SK-N-SH treated with all-trans-retinoic acid at 6 μM for 48 hours (cell line): ENCODE results near the gene SYNE2.

Experiments
- ATAC-seq: fragments of 200-7000 bp; cut with Tn5 transposase; 3 replicates; pipeline ENCODE4 v1.9.1; 2020; ENCODE audit warnings: mild to moderate bottlenecking, moderate library complexity
- ARNTL ChIP-seq: fragments of 450-650 bp; formaldehyde crosslinking; IDR thresholded peaks from 2 replicates; pipeline ENCODE4 v1.5.0; 2020; ENCODE audit warnings: low read depth, mild to moderate bottlenecking, moderate library complexity, borderline replicate concordance
- BACH2 ChIP-seq: fragments of 250-450 bp; sonication (Bioruptor Pico); IDR thresholded peaks from 2 replicates; pipeline ENCODE4 v1.9.0; 2021; ENCODE audit warnings: mild to moderate bottlenecking, borderline replicate concordance
- ESRRG ChIP-seq: fragments of 250-450 bp; sonication (Bioruptor Pico); IDR thresholded peaks from 2 replicates; pipeline ENCODE4 v1.6.1; 2021; ENCODE audit warnings: mild to moderate bottlenecking
- GLIS3 ChIP-seq: fragments of 250-450 bp; sonication (Bioruptor Pico); IDR thresholded peaks from 2 replicates; pipeline ENCODE4 v1.5.0; 2020; ENCODE audit warnings: mild to moderate bottlenecking, moderate library complexity
- ISL1 ChIP-seq: fragments of 250-450 bp; sonication (Bioruptor Pico); IDR thresholded peaks from 2 replicates; pipeline ENCODE4 v2.1.2; 2022; ENCODE audit warnings: mild to moderate bottlenecking, moderate library complexity
- OSR1 ChIP-seq: fragments of 250-450 bp; sonication (Bioruptor Pico); IDR thresholded peaks from 2 replicates; pipeline ENCODE4 v1.8.0; 2022; ENCODE audit warnings: moderate library complexity, mild to moderate bottlenecking, inconsistent platforms
- PPARA ChIP-seq: fragments of 250-450 bp; sonication (Bioruptor Pico); IDR thresholded peaks from 2 replicates; pipeline ENCODE4 v1.5.0; 2020; ENCODE audit warnings: mild to moderate bottlenecking, borderline replicate concordance
- RARB ChIP-seq: fragments of 250-450 bp; sonication (Bioruptor Pico); IDR thresholded peaks from 2 replicates; pipeline ENCODE4 v1.8.0; 2021; ENCODE audit warnings: mild to moderate bottlenecking, moderate library complexity
- SNAI2 ChIP-seq: fragments of 250-450 bp; sonication (Bioruptor Pico); IDR thresholded peaks from 2 replicates; pipeline ENCODE4 v1.5.0; 2020; ENCODE audit warnings: mild to moderate bottlenecking, moderate library complexity
- TCF4 ChIP-seq: fragments of 250-450 bp; sonication (Bioruptor Pico); IDR thresholded peaks from 2 replicates; pipeline ENCODE4 v1.8.0; 2021; ENCODE audit warnings: mild to moderate bottlenecking, moderate library complexity, borderline replicate concordance
- TOX ChIP-seq: fragments of 250-450 bp; sonication (Bioruptor Pico); IDR thresholded peaks from 2 replicates; pipeline ENCODE4 v1.8.0; 2021; ENCODE audit warnings: mild to moderate bottlenecking, moderate library complexity, borderline replicate concordance
- ZC3H10 ChIP-seq: fragments of 250-450 bp; sonication (Bioruptor Pico); IDR thresholded peaks from 2 replicates; pipeline ENCODE4 v1.5.1; 2021; ENCODE audit warnings: mild to moderate bottlenecking, moderate library complexity
- ZFP3 ChIP-seq: fragments of 250-450 bp; sonication (Bioruptor Pico); IDR thresholded peaks from 2 replicates; pipeline ENCODE4 v1.5.0; 2020; ENCODE audit warnings: mild to moderate bottlenecking, moderate library complexity
- ZFP30 ChIP-seq: fragments of 450-650 bp; formaldehyde crosslinking; IDR thresholded peaks from 2 replicates; pipeline ENCODE4 v1.5.0; 2022; ENCODE audit warnings: mild to moderate bottlenecking, moderate library complexity
- ZNF565 ChIP-seq: fragments of 450-650 bp; formaldehyde crosslinking; conservative IDR thresholded peaks from 2 replicates; pipeline ENCODE4 v1.5.0; 2020; ENCODE audit warnings: low read depth, mild to moderate bottlenecking, moderate library complexity
- ZNF70 ChIP-seq: fragments of 450-650 bp; formaldehyde crosslinking; IDR thresholded peaks from 2 replicates; pipeline ENCODE4 v1.5.0; 2020; ENCODE audit warnings: mild to moderate bottlenecking, moderate library complexity
- ZNF8 ChIP-seq: fragments of 450-650 bp; formaldehyde crosslinking; IDR thresholded peaks from 2 replicates; pipeline ENCODE4 v1.5.0; 2020; ENCODE audit warnings: mild to moderate bottlenecking, moderate library complexity
- TF ChIP-seq, protein P1 (sequence below): fragments of 250-450 bp; sonication (Bioruptor Pico); IDR thresholded peaks from 2 replicates; pipeline ENCODE4 v1.5.1; 2020; ENCODE audit warnings: low read depth, mild to moderate bottlenecking, moderate library complexity
- TF ChIP-seq, protein P2 (sequence below): fragments of 250-450 bp; sonication (Bioruptor Pico); IDR thresholded peaks from 2 replicates; pipeline ENCODE4 v1.5.0; 2020; ENCODE audit warnings: mild to moderate bottlenecking, moderate library complexity
- TF ChIP-seq, protein P3 (sequence below): fragments of 250-450 bp; sonication (Bioruptor Pico); IDR thresholded peaks from 2 replicates; pipeline ENCODE4 v1.5.1; 2021; ENCODE audit warnings: mild to moderate bottlenecking, moderate library complexity
- TF ChIP-seq, protein P4 (sequence below): fragments of 250-450 bp; sonication (Bioruptor Pico); IDR thresholded peaks from 2 replicates; pipeline ENCODE4 v1.8.0; 2020; ENCODE audit warnings: mild to moderate bottlenecking, moderate library complexity, borderline replicate concordance
- TF ChIP-seq, protein P5 (sequence below): fragments of 250-450 bp; sonication (Bioruptor Pico); IDR thresholded peaks from 2 replicates; pipeline ENCODE4 v1.8.0; 2021; ENCODE audit warnings: low read depth, mild to moderate bottlenecking, moderate library complexity, borderline replicate concordance

Gene SYNE2

DNA sequence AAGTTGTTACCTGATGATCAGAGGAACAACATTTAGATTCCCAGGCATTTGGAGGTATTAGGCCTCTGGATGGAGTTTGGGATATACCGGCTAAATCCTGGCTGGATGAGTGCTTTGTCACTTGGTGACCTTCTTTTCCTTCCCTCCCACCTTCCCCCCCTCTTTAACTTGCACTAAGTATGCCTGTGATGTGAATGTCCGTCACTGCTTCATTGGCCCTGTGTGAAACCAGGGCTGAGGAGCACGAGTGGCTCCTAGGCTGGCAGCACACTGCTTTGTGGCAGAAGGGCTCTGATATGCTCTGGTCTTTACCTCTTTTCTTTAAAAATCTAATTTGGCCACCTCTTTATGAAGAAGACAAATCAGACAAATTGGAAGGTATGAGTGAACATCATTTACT, 345.7 kb downstream of the SYNE2 start:
- TF ChIP-seq, protein P1, sequence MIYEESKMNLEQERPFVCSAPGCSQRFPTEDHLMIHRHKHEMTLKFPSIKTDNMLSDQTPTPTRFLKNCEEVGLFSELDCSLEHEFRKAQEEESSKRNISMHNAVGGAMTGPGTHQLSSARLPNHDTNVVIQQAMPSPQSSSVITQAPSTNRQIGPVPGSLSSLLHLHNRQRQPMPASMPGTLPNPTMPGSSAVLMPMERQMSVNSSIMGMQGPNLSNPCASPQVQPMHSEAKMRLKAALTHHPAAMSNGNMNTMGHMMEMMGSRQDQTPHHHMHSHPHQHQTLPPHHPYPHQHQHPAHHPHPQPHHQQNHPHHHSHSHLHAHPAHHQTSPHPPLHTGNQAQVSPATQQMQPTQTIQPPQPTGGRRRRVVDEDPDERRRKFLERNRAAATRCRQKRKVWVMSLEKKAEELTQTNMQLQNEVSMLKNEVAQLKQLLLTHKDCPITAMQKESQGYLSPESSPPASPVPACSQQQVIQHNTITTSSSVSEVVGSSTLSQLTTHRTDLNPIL, result no peak
- no peak for TF ChIP-seq RARB (CRISPR knock-in tag)
- TF ChIP-seq ZNF70, result no peak
- no peak for TF ChIP-seq ISL1
- no peak for TF ChIP-seq ZFP30 (CRISPR knock-in tag)
- TF ChIP-seq, protein P2, sequence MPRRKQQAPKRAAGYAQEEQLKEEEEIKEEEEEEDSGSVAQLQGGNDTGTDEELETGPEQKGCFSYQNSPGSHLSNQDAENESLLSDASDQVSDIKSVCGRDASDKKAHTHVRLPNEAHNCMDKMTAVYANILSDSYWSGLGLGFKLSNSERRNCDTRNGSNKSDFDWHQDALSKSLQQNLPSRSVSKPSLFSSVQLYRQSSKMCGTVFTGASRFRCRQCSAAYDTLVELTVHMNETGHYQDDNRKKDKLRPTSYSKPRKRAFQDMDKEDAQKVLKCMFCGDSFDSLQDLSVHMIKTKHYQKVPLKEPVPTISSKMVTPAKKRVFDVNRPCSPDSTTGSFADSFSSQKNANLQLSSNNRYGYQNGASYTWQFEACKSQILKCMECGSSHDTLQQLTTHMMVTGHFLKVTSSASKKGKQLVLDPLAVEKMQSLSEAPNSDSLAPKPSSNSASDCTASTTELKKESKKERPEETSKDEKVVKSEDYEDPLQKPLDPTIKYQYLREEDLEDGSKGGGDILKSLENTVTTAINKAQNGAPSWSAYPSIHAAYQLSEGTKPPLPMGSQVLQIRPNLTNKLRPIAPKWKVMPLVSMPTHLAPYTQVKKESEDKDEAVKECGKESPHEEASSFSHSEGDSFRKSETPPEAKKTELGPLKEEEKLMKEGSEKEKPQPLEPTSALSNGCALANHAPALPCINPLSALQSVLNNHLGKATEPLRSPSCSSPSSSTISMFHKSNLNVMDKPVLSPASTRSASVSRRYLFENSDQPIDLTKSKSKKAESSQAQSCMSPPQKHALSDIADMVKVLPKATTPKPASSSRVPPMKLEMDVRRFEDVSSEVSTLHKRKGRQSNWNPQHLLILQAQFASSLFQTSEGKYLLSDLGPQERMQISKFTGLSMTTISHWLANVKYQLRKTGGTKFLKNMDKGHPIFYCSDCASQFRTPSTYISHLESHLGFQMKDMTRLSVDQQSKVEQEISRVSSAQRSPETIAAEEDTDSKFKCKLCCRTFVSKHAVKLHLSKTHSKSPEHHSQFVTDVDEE (CRISPR knock-in tag), result no peak
- TF ChIP-seq TCF4, result no peak
- TF ChIP-seq SNAI2 (CRISPR knock-in tag), result no peak
- TF ChIP-seq ZNF565 (CRISPR knock-in tag), result no peak
- ATAC-seq, result no peak

DNA sequence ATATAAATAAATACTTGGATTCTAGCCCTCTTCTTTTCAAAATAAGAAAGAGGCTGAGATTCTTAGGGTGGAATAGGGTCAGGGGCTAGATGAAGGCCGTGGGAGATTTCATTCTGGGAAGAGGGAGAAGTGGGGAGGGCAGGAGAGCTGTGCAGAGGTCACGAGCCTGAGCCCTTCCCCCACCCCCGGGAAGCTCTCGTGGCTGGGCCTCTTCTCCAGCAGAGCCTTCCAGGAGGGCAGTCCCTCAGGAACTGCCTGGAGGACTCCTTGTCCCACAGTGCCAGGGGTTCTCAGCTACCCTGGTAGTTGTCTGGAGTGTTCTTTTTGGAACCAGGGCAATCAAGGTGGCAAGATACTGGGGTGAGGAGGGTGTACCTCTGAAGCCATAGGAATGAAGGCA, 347.4 kb downstream of the SYNE2 start:
- no peak for ATAC-seq
- TF ChIP-seq SNAI2 (CRISPR knock-in tag) (no peak), RARB (CRISPR knock-in tag) (no peak), GLIS3 (CRISPR knock-in tag) (no peak)

DNA sequence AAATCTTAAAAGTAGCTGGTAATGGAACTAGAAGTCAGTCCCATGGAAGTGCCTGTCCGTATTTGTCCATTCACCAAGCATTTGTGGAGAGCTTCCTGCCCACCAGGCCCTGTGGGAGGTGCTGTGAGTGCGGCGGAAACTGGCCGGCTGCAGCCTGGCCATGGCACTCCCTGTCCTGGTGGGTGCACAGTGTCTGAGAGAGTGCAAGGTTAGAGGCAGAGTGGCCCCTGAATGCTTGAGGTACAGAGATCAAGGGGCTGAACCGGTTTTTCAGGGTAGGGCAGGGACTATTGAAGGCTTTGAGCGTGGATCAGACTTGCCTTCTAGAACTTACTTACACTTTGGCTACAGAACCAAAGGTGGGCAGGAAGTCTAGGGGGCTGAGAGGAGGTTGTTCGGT, 348.5 kb downstream of the SYNE2 start:
- TF ChIP-seq BACH2 (CRISPR knock-in tag), result no peak
- TF ChIP-seq ISL1, result no peak
- TF ChIP-seq ARNTL (CRISPR knock-in tag), result no peak
- TF ChIP-seq ESRRG (CRISPR knock-in tag), result no peak
- TF ChIP-seq ZNF565 (CRISPR knock-in tag), result no peak
- TF ChIP-seq, protein P3, sequence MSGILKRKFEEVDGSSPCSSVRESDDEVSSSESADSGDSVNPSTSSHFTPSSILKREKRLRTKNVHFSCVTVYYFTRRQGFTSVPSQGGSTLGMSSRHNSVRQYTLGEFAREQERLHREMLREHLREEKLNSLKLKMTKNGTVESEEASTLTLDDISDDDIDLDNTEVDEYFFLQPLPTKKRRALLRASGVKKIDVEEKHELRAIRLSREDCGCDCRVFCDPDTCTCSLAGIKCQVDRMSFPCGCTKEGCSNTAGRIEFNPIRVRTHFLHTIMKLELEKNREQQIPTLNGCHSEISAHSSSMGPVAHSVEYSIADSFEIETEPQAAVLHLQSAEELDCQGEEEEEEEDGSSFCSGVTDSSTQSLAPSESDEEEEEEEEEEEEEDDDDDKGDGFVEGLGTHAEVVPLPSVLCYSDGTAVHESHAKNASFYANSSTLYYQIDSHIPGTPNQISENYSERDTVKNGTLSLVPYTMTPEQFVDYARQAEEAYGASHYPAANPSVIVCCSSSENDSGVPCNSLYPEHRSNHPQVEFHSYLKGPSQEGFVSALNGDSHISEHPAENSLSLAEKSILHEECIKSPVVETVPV (CRISPR knock-in tag), result no peak
- TF ChIP-seq ZNF8 (CRISPR knock-in tag), result no peak
- no peak for TF ChIP-seq PPARA (CRISPR knock-in tag)
- no peak for TF ChIP-seq GLIS3 (CRISPR knock-in tag)
- TF ChIP-seq, protein P2 (CRISPR knock-in tag), result no peak
- TF ChIP-seq ZFP3 (CRISPR knock-in tag), result no peak
- TF ChIP-seq ZC3H10 (CRISPR knock-in tag), result no peak
- TF ChIP-seq, protein P4, sequence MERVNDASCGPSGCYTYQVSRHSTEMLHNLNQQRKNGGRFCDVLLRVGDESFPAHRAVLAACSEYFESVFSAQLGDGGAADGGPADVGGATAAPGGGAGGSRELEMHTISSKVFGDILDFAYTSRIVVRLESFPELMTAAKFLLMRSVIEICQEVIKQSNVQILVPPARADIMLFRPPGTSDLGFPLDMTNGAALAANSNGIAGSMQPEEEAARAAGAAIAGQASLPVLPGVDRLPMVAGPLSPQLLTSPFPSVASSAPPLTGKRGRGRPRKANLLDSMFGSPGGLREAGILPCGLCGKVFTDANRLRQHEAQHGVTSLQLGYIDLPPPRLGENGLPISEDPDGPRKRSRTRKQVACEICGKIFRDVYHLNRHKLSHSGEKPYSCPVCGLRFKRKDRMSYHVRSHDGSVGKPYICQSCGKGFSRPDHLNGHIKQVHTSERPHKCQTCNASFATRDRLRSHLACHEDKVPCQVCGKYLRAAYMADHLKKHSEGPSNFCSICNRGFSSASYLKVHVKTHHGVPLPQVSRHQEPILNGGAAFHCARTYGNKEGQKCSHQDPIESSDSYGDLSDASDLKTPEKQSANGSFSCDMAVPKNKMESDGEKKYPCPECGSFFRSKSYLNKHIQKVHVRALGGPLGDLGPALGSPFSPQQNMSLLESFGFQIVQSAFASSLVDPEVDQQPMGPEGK (CRISPR knock-in tag), result no peak
- TF ChIP-seq ZNF70, result no peak
- TF ChIP-seq SNAI2 (CRISPR knock-in tag), result no peak
- TF ChIP-seq TOX (CRISPR knock-in tag), result no peak
- TF ChIP-seq RARB (CRISPR knock-in tag), result no peak
- TF ChIP-seq OSR1 (CRISPR knock-in tag), result no peak
- TF ChIP-seq, protein P5, sequence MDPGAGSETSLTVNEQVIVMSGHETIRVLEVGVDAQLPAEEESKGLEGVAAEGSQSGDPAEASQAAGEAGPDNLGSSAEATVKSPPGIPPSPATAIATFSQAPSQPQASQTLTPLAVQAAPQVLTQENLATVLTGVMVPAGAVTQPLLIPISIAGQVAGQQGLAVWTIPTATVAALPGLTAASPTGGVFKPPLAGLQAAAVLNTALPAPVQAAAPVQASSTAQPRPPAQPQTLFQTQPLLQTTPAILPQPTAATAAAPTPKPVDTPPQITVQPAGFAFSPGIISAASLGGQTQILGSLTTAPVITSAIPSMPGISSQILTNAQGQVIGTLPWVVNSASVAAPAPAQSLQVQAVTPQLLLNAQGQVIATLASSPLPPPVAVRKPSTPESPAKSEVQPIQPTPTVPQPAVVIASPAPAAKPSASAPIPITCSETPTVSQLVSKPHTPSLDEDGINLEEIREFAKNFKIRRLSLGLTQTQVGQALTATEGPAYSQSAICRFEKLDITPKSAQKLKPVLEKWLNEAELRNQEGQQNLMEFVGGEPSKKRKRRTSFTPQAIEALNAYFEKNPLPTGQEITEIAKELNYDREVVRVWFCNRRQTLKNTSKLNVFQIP (CRISPR knock-in tag), result no peak
- no peak for TF ChIP-seq ZFP30 (CRISPR knock-in tag)
- TF ChIP-seq, all 23 proteins: peak for 0
- ATAC-seq, result no peak
